HG02840 (cell line): ENCODE data around the gene ELOA.
"Not testable (repeated sequence)": the region's sequence is repeated elsewhere in the genome, so short reads cannot be mapped to it uniquely, and the experiment has no call there.

Source experiments
- ATAC-seq: cut with Tn5 transposase; IDR thresholded peaks from one replicate; pipeline ENCODE4 v1.9.1; 2021; ENCODE audit warnings: mild to moderate bottlenecking, moderate library complexity, moderate number of reproducible peaks; ENCODE audit not compliant: unreplicated experiment, low FRiP score

ELOA gene

GRCh38 chr1:23732363-23733224, 10.7 kb upstream of the ELOA start:
- ATAC-seq, result no peak

- not testable (repeated sequence) for ATAC-seq
Measured at GRCh38 chr1:23733281-23733680, 10.0 kb upstream of the ELOA start.

GRCh38 chr1:23736437-23737134, 6.7 kb upstream of the ELOA start:
- no peak for ATAC-seq

- no peak for ATAC-seq
Measured at GRCh38 chr1:23741609-23742008, 1.7 kb upstream of the ELOA start.

- no peak for ATAC-seq
Measured at GRCh38 chr1:23742670-23743286, 493 bp upstream of the ELOA start.

DNA sequence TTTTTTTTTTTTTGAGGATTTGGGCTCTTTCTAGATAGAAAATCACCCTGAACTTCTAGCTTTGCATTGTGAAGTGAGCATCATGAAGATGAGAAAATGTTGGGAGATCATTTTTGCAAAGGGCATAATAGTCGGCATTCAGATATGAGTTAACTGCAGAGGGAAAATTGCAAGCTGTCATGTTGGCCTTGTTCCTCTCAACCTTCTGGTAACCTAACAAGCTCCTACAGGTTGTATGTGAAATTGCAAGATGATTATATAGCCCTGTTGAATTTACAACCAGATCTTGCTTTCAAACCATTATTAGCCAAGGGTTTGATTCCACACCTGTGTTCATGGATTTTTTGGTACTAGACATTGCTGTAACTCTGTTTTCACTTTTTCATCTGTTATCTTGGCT, 2.2 kb downstream of the ELOA start:
- no peak for ATAC-seq

DNA sequence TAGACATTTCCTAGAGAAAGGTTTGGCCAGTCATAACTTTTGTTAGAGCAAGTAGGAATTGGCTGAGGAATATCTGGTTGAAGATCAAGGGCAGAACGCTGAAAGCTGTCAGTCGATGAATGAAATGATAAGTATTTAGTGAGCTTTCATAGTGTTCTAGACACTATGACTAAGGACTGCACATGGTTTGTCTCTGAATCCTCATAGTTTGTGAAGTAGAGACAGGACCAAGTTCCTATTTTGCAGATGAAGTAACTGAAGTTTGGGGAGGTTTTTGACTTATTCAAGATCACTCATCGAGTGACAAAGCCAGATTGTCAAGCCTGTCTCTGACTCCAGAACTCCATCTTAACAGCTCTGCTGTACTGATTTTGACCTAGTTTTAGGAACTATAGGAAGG, 4.7 kb downstream of the ELOA start:
- no peak for ATAC-seq

DNA sequence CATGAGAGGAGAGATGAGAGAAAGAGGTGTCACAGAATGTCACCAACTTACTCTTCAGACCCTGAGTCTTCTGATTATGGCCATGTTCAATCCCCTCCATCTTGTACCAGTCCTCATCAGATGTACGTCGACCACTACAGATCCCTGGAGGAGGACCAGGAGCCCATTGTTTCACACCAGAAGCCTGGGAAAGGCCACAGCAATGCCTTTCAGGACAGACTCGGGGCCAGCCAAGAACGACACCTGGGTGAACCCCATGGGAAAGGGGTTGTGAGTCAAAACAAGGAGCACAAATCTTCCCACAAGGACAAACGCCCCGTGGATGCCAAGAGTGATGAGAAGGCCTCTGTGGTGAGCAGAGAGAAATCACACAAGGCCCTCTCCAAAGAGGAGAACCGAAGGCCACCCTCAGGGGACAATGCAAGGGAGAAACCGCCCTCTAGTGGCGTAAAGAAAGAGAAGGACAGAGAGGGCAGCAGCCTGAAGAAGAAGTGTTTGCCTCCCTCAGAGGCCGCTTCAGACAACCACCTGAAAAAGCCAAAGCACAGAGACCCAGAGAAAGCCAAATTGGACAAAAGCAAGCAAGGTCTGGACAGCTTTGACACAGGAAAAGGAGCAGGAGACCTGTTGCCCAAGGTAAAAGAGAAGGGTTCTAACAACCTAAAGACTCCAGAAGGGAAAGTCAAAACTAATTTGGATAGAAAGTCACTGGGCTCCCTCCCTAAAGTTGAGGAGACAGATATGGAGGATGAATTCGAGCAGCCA, 8.0 kb downstream of the ELOA start:
- ATAC-seq, result no peak

DNA sequence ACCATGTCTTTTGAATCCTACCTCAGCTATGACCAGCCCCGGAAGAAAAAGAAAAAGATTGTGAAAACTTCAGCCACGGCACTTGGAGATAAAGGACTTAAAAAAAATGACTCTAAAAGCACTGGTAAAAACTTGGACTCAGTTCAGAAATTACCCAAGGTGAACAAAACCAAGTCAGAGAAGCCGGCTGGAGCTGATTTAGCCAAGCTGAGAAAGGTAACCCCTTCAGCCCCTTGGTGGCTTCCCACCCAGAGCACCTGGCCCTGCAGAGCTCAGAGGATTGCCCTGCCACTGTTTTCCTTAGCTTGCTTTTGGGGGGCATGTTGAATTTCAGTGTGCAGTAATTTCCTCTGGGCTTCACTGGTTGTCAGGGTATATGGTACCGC, 8.5 kb downstream of the ELOA start:
- no peak for ATAC-seq

- no peak for ATAC-seq
Measured at GRCh38 chr1:23752909-23753308, 9.6 kb downstream of the ELOA start.

GRCh38 chr1:23756676-23757075, 13.4 kb downstream of the ELOA start:
- no peak for ATAC-seq

- no peak for ATAC-seq
Measured at GRCh38 chr1:23757812-23758211, 14.5 kb downstream of the ELOA start.

DNA sequence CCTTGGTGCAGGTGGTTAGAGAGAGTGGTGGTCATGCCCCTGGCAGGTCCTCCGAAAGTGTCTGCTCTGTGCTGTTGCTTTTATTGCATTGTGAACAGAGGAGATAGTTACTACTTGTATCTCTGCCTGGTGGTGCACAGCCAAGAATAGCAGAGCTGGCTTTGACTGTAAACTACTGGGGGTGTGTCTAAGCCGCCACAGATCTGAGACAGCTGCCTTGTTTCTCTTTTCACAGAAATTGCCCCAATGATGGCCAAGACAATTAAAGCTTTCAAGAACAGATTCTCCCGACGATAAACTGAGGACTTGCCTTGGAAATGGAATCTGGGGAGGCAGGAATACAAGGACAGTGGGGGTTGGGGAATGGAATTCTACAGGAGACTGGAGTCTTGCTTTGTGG, 16.0 kb downstream of the ELOA start:
- ATAC-seq, result no peak

GRCh38 chr1:23763041-23763577, 19.8 kb downstream of the ELOA start:
- ATAC-seq, result no peak

DNA sequence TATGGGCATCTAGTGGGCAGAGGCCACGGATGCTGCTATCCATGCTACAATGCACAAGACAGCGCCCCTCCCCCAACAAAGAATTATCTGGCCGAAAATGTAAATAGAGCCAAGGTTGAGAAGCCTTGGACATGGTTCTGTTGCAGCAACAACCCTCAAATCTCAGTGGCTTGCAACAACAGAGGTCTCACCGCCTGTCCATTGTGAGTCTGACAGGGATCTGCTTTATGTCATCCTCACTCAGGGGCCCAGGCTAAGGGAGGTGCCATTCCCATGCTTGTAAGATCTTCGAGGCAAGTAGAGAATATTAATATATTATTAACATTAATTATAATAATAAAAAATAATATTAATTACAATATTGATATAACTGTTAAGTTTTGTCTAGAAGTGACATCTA, 25.5 kb downstream of the ELOA start:
- ATAC-seq, result no peak

DNA sequence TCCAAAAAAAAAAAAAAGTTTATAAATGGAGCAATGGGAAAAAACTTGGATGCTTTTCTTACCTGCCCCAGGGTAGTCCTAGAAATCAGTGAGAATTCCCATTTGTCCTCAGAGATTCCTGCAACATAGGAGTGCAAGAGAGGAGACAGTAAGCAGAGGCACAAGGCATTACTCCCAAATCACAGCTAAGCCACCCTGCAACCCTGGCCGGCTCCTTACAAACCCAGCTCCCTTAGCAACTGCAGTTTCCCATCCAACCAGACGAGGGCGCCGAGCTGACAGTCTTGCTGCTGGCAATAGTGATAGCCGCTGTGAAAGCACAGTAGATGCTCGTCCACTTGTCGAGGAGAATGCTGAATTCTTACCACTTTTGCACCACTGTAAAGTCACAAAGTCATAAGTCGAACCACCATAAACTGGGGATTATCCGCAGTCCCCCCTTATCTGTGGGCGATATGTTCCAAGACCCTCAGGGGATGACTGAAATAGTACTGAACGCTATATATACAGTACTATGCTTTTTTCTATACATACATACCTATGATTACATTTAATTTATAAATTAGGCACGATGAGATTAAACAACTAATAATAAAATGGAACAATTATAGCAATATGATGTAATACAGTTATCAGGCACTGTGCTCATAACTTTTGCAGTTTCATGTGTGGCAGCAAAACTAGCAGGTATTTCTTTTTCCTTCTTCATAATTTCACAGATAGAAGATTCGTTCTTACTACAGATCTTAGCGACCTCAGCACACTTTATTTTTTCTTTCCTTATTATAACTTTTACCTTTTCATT, 29.0 kb downstream of the ELOA start:
- no peak for ATAC-seq

DNA sequence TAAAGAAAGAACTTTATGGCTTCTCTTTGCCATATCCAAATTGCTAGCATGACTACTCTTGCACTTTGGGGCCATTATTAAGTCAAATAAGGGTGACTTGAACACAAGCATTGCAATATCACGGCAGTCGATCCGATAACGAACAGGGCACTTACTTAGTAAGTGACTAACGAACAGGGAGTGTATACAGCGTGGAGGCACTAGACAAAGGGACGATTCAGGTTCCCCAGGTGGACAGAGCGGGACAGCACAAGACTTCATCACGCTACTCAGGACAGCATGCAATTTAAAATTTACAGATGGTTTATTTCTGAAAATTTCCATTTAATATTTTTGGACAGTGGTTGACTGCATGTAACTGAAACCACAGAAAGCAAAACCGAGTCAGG, 29.6 kb downstream of the ELOA start:
- no peak for ATAC-seq

DNA sequence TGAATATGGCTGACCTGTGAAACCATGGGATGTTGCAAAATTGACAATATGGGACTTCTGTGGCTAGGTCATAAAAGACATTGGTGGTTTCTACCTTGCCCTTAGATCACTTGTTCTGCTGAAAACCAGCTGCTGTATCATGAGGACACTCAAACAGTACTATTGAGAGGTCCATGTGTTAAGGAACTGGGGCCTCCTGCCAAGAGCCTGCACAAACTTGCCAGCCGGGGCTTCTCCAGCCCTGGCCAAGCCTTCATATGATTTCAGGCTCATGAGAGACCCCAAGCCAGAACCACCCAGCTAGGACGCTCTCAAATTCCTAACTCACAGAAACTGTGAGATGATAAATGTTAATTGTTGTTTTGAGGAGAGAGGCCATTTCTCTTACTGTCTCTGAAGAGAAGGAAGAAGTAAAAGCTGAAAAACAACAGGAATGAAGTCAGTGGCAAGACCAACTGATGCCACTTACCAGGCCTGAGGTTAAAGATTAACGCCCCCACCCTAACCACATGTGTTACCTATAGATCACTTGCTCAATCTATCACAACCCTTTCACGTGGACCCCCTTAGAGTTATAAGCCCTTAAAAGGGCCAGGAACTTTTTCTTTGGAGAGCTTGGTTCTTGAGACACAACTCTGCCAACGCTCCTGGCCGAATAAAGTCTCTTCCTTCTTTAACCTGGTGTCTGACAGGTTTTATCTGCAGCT, 31.1 kb downstream of the ELOA start:
- no peak for ATAC-seq

DNA sequence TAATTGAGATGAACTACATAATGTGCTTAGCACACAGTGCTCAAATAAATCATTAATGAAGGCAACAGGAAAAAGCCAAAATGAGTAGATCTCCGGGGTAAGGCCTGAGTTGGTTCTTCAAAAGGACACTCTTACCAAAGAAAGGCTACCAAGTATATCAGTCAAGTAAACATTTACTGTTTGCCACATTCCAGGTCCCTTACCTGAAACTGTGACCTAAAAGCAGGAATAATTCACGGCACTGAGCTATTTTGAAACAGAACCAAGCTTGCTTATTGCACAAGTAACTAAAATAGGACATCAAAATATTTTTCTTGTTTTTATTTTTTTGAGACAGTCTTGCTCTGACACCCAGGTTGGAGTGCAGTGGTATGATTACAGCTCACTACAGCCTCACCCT, 32.9 kb downstream of the ELOA start:
- ATAC-seq, result no peak
